Stimulated activated naive CD8-positive, alpha-beta T cell treated with anti-CD3 and anti-CD28 coated beads, Interleukin-15, Interleukin-2, amounts not matched to agents 100 ng/mL and 50 ng/mL, for 24 hours (primary cell): ENCODE results near the gene TSSK2.

Experiments
- H3K27ac Mint-ChIP-seq: one replicate; pipeline ENCODE4 v1.8.0; 2021; ENCODE audit warnings: mild to moderate bottlenecking, mixed read lengths
- H3K27me3 Mint-ChIP-seq: one replicate; pipeline ENCODE4 v1.8.0; 2021; ENCODE audit warnings: mixed read lengths
- H3K36me3 Mint-ChIP-seq: one replicate; pipeline ENCODE4 v1.8.0; 2021; ENCODE audit warnings: low read depth, mixed read lengths
- H3K4me1 Mint-ChIP-seq: one replicate; pipeline ENCODE4 v1.8.0; 2021; ENCODE audit warnings: low read depth, mixed read lengths
- H3K4me3 Mint-ChIP-seq: one replicate; pipeline ENCODE4 v1.8.0; 2021; ENCODE audit warnings: mild to moderate bottlenecking, mixed read lengths
- H3K9me3 Mint-ChIP-seq: one replicate; pipeline ENCODE4 v1.8.0; 2021; ENCODE audit warnings: mixed read lengths

The TSSK2 gene

DNA sequence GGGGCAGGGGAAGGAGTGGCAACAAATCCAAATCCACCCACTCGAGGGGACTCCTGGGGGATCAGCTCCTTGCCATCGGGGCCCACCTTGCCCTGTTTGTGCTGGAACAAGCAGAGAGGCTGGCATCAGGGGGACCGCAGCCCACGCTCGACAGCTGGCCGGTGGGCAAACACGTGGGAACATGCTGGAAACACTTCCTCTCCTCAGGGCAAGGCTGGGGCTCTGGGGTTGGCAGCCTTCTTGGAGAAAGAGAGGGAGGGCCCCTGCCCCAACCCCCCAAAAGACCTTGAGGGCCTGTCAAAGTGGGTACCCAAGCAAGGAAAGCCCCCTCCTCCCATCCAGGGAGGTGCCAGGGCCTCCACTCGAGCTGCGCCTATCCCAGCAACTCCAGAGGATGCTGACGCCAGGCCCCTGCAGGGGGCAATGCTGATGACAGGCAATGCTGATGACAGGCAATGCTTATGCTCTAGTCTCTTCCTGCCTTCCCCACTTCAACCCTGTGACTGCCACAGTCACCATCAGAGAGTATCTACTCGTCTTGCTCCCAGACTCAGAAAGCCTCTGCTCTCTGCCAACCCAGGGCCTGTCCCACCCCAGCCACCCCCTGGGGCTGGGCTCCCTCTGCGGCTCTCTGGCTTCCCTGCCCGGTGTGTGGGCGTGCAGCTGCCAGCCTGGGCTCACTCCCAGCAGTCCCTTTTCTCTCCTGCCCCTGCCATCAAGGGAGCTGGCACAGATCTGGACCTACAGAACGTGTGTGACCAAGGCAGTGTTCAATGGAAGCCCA is 7.3 kb downstream of the TSSK2 start:
- Mint-ChIP-seq H3K27ac (no peak overlapping the region), H3K27me3 (no peaks in the 10 kb centered on the region), H3K4me1 (peaks cover 7% of the 10 kb centered on the region), H3K4me3 (no peak overlapping the region), H3K36me3 (peaks cover 31% of the 10 kb centered on the region), H3K9me3 (no peaks in the 10 kb centered on the region)

DNA sequence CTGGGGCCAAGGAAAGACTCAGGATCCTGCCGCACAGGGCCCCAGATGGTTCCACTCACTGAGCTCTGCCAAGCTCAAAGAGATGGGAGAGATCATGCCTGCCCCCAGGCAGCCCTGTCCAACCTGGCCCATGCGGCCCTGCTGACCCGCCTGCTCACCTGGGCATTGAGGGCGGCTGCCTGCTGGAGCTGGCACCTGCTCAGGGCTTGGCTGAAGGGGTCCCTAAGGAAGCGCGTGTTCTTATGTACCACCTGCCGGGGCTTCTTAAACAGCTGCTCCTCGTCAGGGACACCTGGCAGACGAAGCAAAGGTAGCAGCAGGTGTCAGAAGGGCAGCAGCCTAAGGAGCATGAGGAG is 7.9 kb downstream of the TSSK2 start:
- no peak overlapping the region for H3K4me3 Mint-ChIP-seq
- H3K4me1 Mint-ChIP-seq = peaks cover 11% of the 10 kb centered on the region
- H3K27ac Mint-ChIP-seq = no peak overlapping the region
- no peaks in the 10 kb centered on the region for H3K27me3 Mint-ChIP-seq
- H3K9me3 Mint-ChIP-seq = no peaks in the 10 kb centered on the region
- peaks cover 31% of the 10 kb centered on the region for H3K36me3 Mint-ChIP-seq

- Mint-ChIP-seq H3K4me3 (no peak overlapping the region), H3K27ac (no peak overlapping the region), H3K36me3 (peaks cover 29% of the 10 kb centered on the region), H3K9me3 (no peaks in the 10 kb centered on the region), H3K27me3 (no peaks in the 10 kb centered on the region), H3K4me1 (peaks cover 14% of the 10 kb centered on the region)
Observed at GRCh38 chr22:19139974-19140373, 8.9 kb downstream of the TSSK2 start.

GRCh38 chr22:19142394-19142793 is 11.3 kb downstream of the TSSK2 start:
- Mint-ChIP-seq H3K27me3 (peaks cover 5% of the 10 kb centered on the region), H3K4me1 (peaks cover 14% of the 10 kb centered on the region), H3K4me3 (peak overlapping the region; percentile 10), H3K36me3 (peaks cover 11% of the 10 kb centered on the region), H3K27ac (no peak overlapping the region), H3K9me3 (no peaks in the 10 kb centered on the region)

GRCh38 chr22:19143212-19143611 is 12.1 kb downstream of the TSSK2 start:
- Mint-ChIP-seq H3K27ac (peak overlapping the region; percentile 83), H3K4me1 (peaks cover 14% of the 10 kb centered on the region), H3K27me3 (peaks cover 13% of the 10 kb centered on the region), H3K36me3 (peaks cover 11% of the 10 kb centered on the region), H3K4me3 (peak overlapping the region; percentile 89), H3K9me3 (no peaks in the 10 kb centered on the region)

DNA sequence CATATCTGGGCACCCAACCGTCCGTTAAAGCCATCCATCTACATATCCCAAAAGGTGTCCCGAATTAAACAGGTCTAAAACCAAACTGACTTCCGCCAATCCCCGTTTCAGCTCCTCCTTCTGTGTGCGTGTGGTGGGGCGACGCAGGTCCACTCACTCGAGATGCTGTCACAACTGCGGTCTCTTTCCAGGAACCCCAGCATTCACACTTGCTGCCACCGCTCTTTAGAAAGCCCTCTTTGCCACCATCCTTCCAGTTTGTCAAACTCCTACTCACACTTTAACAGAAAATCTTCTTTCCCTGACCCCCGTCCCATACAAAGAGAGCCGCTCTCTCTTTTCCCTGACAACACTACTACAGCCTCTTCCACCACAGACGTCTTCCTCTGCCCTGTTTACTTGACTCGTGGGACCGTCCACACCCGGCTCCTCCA is 12.9 kb downstream of the TSSK2 start:
- Mint-ChIP-seq H3K4me1 (peaks cover 14% of the 10 kb centered on the region), H3K4me3 (peak overlapping the region; percentile 89), H3K9me3 (no peaks in the 10 kb centered on the region), H3K27me3 (peaks cover 16% of the 10 kb centered on the region), H3K36me3 (peaks cover 11% of the 10 kb centered on the region), H3K27ac (peak overlapping the region; percentile 83)

- Mint-ChIP-seq H3K9me3 (no peaks in the 10 kb centered on the region), H3K4me1 (peaks cover 21% of the 10 kb centered on the region), H3K36me3 (peaks cover 2% of the 10 kb centered on the region), H3K27me3 (peaks cover 27% of the 10 kb centered on the region), H3K27ac (no peak overlapping the region), H3K4me3 (no peak overlapping the region)
Observed at GRCh38 chr22:19146215-19146968, 15.3 kb downstream of the TSSK2 start.

DNA sequence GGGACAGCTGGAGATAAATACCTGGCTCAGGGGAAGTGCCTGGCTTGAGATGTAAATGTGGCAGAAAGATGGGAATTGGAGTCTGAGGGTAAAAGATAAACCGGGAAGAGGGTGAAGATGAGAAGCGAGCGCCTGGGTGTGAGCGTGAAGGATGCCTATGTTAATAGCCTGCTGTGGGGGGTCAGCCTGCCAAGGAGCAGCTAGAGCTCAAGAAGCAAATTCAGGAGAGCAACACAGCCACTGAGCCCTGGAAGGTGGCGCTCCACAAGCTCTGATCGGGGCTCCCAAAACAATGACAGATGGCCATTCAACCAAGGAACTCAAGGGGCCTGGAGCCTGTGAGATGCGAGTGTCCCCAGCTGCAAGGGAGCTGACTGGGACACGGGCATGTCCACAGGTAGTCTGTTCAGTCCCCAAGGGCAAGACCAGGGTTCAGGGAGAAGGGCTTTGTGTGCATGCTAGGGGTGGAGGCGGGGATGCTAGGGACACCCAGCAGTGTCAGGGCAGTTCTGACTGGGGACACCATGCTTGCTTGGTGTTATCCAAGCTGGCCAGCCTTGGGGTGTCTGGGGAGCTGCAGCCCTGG is 16.2 kb downstream of the TSSK2 start:
- Mint-ChIP-seq H3K27me3 (peaks cover 34% of the 10 kb centered on the region), H3K4me1 (peaks cover 21% of the 10 kb centered on the region)

DNA sequence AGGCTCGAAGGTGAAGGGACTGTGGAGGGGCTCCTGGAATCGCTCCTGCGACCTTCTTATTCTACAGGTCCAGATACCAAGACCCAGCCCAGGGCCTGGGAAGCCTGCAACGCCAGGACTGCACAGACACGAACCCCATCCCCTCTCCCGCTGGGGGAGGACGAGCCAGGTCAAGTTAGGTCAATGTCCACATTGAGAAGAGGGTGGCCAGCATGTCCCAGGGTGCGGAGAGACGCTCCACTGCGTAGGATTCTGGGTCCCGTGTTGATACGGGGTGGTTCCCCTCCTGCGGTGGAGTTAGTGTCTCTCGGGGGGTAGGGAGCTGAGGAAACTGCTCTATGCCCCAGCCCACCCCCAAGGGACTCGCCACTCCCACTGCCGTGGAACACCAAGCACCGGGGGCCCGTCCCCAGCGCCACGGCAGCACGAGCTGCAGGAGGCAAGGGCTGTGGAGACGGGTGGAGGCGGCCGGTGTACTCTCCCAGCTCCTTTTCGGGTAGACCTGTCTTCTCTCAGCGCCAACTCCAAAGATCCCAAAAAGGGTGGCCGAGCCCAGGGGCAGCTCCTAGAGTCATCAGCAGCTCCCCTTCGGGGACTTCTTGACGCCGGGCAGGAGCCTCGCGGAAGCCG is 17.4 kb downstream of the TSSK2 start:
- peaks cover 40% of the 10 kb centered on the region for H3K27me3 Mint-ChIP-seq
- H3K27ac Mint-ChIP-seq = no peak overlapping the region
- no peaks in the 10 kb centered on the region for H3K9me3 Mint-ChIP-seq
- peaks cover 13% of the 10 kb centered on the region for H3K4me1 Mint-ChIP-seq
- no peaks in the 10 kb centered on the region for H3K36me3 Mint-ChIP-seq
- H3K4me3 Mint-ChIP-seq = no peak overlapping the region

More for the DNA sequence above, 16.2 kb downstream of the TSSK2 start:
- Mint-ChIP-seq H3K9me3 (no peaks in the 10 kb centered on the region), H3K4me3 (no peak overlapping the region), H3K27ac (no peak overlapping the region), H3K36me3 (no peaks in the 10 kb centered on the region)

DNA sequence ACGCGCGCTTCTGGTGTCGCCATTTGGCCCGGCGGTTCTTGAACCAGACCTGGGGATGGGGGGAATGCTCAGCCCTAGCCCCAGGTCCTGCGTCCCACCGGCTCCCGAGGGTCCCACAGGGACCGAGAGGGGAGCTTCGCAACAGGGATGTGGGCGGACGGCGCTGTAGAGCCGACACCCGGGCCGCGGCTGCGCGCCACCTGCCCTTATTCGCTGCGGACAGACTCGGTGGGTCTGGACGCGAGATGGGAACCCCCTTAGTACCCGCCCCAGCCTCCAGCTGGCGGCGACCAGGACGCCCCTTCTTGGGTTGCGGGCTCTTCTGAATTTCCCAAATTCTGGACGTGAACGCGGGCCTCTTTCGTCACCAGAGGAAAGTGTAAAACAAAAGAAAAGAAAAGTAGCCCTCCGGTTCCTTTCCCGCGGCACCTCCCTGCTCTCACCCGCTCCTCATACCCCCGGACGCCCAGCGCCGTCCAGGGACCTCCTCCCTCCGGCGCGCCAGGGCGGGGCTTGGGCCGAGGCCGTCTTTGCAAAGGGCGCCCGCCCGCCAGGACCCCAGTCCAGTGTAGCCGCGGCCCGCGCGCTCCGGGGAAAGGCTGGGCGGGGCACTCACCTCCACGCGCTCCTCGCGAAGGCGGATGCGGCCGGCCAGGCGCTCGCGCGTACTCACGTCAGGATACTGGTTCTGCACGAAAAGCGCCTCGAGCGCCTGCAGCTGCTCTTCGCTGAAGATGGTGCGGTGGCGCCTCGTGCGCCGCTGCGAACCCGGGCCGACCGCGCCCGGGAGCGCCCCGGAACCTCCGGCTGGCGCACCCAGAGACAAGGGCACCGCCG is 18.2 kb downstream of the TSSK2 start:
- Mint-ChIP-seq H3K36me3 (no peaks in the 10 kb centered on the region), H3K27me3 (peaks cover 44% of the 10 kb centered on the region), H3K27ac (no peak overlapping the region), H3K4me1 (peaks cover 7% of the 10 kb centered on the region), H3K4me3 (peak overlapping the region; percentile 54), H3K9me3 (no peaks in the 10 kb centered on the region)

DNA sequence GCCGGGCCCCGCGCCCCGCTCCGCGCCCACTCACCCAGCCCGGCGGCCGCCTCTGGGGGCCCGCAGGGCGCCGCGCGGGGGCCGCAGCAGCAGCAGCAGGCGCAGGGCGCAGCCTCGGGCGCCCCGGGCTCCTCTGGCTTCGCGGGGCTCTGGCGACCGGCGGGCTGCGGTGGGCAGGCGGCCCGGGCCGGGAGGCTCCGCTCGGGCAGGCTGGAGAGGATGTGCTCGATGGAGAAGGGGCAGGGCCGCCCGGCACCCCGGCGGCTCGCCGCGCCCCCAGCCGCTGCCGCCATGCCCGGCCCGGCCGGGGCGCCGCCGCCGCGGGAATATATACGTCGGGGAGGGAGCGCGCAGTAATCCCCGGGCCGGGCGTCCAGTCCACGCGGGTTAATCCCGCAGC is 18.9 kb downstream of the TSSK2 start, which contains the start of gene GSC2:
TSS of gene GSC2 (minus strand) at position 302 of the 400 bp plus-strand sequence. CDS start at position 293, 9 bp downstream.
- Mint-ChIP-seq H3K27me3 (peaks cover 47% of the 10 kb centered on the region), H3K4me3 (peak within 1 kb of the TSS; percentile 54), H3K4me1 (peaks cover 7% of the 10 kb centered on the region), H3K36me3 (no peaks in the 10 kb centered on the region), H3K9me3 (no peaks in the 10 kb centered on the region), H3K27ac (no peak within 1 kb of the TSS)

DNA sequence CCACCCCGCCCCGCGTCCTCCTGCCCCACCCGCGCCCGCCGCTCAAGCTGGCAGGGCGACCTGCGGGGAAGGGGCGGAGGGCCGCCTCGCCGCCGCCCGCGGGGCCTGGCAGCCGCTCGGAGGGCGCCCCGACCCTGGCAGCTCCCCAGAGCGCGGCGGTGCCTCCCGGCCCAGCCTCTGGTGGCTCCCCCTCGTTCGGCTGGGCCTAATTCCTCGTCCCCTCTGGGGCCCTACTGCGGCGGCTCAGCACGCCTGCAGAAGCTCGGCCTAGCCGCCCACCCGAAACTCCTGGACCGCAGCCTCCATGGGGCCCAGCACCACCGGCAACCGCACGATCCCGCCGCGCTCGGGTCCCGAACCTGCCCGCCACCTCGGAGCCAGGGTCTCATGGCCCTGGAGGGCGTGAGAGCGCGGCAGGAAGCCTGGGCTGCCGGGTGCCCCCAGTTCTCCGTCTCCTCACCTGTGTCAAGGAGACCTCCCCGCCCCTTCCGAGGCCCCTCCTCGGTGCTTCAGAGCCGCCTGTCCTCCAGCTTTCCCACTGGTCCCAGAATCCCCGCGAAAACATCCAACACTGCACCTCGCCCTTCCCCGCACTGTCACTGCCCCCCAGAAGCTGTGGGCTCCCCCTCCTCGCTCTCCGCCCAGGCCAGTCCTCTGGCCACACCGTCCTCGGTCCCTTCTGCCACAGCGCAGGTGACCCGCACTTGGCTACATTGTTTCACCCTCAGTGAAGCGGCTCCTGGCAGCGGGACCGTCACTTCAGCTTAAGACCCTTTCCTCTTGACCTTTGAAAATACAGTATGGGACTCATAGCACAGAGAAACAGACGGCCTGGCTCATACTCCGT is 19.6 kb downstream of the TSSK2 start:
- Mint-ChIP-seq H3K4me1 (peaks cover 7% of the 10 kb centered on the region), H3K27ac (no peak overlapping the region), H3K27me3 (peaks cover 48% of the 10 kb centered on the region), H3K4me3 (peak overlapping the region; percentile 27), H3K9me3 (no peaks in the 10 kb centered on the region), H3K36me3 (no peaks in the 10 kb centered on the region)

- peaks cover 51% of the 10 kb centered on the region for H3K27me3 Mint-ChIP-seq
- peaks cover 7% of the 10 kb centered on the region for H3K4me1 Mint-ChIP-seq
- no peaks in the 10 kb centered on the region for H3K36me3 Mint-ChIP-seq
- H3K9me3 Mint-ChIP-seq = no peaks in the 10 kb centered on the region
- no peak overlapping the region for H3K27ac Mint-ChIP-seq
- peak overlapping the region; percentile 27 for H3K4me3 Mint-ChIP-seq
Observed at GRCh38 chr22:19151329-19152191, 20.5 kb downstream of the TSSK2 start.
